SK-N-SH treated with all-trans-retinoic acid at 6 μM for 48 hours (cell line): ENCODE data around the gene SLC25A11.

Experiments
- CSRNP3 ChIP-seq: fragments of 250-450 bp; sonication (Bioruptor Pico); IDR thresholded peaks from 2 replicates; pipeline ENCODE4 v1.5.1; 2021; ENCODE audit warnings: mild to moderate bottlenecking, moderate library complexity
- ESRRG ChIP-seq: fragments of 250-450 bp; sonication (Bioruptor Pico); IDR thresholded peaks from 2 replicates; pipeline ENCODE4 v1.6.1; 2021; ENCODE audit warnings: mild to moderate bottlenecking
- PATZ1 ChIP-seq: fragments of 250-450 bp; sonication (Bioruptor Pico); IDR thresholded peaks from 2 replicates; pipeline ENCODE4 v1.8.0; 2020; ENCODE audit warnings: mild to moderate bottlenecking, moderate library complexity, borderline replicate concordance
- RARB ChIP-seq: fragments of 250-450 bp; sonication (Bioruptor Pico); IDR thresholded peaks from 2 replicates; pipeline ENCODE4 v1.8.0; 2021; ENCODE audit warnings: mild to moderate bottlenecking, moderate library complexity
- ZFP30 ChIP-seq: fragments of 450-650 bp; formaldehyde crosslinking; IDR thresholded peaks from 2 replicates; pipeline ENCODE4 v1.5.0; 2022; ENCODE audit warnings: mild to moderate bottlenecking, moderate library complexity
- ZNF565 ChIP-seq: fragments of 450-650 bp; formaldehyde crosslinking; conservative IDR thresholded peaks from 2 replicates; pipeline ENCODE4 v1.5.0; 2020; ENCODE audit warnings: low read depth, mild to moderate bottlenecking, moderate library complexity

GRCh38 chr17:4937553-4937952 lies 2.3 kb downstream of the SLC25A11 start:
- no peak for TF ChIP-seq PATZ1 (CRISPR knock-in tag)
- no peak for TF ChIP-seq ESRRG (CRISPR knock-in tag)
- TF ChIP-seq RARB, result no peak
- TF ChIP-seq ZNF565, result no peak
- TF ChIP-seq CSRNP3 (CRISPR knock-in tag), result no peak
- TF ChIP-seq ZFP30 (CRISPR knock-in tag), result no peak
